OCI-LY7 (cell line): Measurements from ENCODE around the gene SNRNP48. TPM values are rescaled to one million over a fixed set of nuclear protein-coding genes. Genes with fewer than 3 reads are reported as not detected.

Source experiments
- BruUV-seq: library from RNA; stranded (reverse); fragments of 400-500 nt; replicated peaks from 2 replicates; lab custom pipeline; 2021; lab: Mats Ljungman, UMichigan
- CTCF ChIA-PET: fragments of 300-600 bp; sonication (Branson Sonifier 250); formaldehyde crosslinking; loops from one replicate; lab custom pipeline; 2022; ENCODE audit warnings: antibody characterized with exemption; ENCODE audit not compliant: unreplicated experiment; lab: Charles Lee
- POLR2A ChIA-PET: fragments of 300-600 bp; sonication (Branson Sonifier 250); formaldehyde crosslinking; loops from one replicate; lab custom pipeline; 2022; ENCODE audit warnings: antibody characterized with exemption; lab: Charles Lee
- DNase-seq: peaks from one replicate; pipeline ENCODE4 v3.0.0-alpha.2; 2015; ENCODE audit warnings: low spot score
- H2AFZ ChIP-seq: fragments of 200-600 bp; sonication (generic), shearing (Covaris generic); 2 replicates; pipeline ENCODE4 v1.6.1; 2014; ENCODE audit warnings: mild to moderate bottlenecking, antibody characterized with exemption, low read length, moderate library complexity
- H3K27ac ChIP-seq: fragments of 200-600 bp; sonication (generic); 2 replicates; pipeline ENCODE4 v1.5.1; 2014; ENCODE audit warnings: mixed run types, low read depth, mild to moderate bottlenecking, moderate library complexity, low read length, inconsistent platforms; ENCODE audit not compliant: poor library complexity, severe bottlenecking
- H3K36me3 ChIP-seq: fragments of 200-600 bp; sonication (generic); 2 replicates; pipeline ENCODE4 v1.6.1; 2014; ENCODE audit warnings: mild to moderate bottlenecking, antibody characterized with exemption, low read length, moderate library complexity, mixed read lengths; ENCODE audit not compliant: insufficient read depth
- H3K4me1 ChIP-seq: fragments of 200-600 bp; sonication (generic); 2 replicates; pipeline ENCODE4 v1.5.1; 2014; ENCODE audit warnings: mild to moderate bottlenecking, low read length; ENCODE audit not compliant: insufficient read depth, poor library complexity, severe bottlenecking
- H3K4me2 ChIP-seq: fragments of 200-600 bp; sonication (generic); 2 replicates; pipeline ENCODE4 v1.6.1; 2014; ENCODE audit warnings: mild to moderate bottlenecking, low read length
- H3K4me3 ChIP-seq: fragments of 200-600 bp; sonication (generic); 2 replicates; pipeline ENCODE4 v1.5.1; 2014; ENCODE audit warnings: mild to moderate bottlenecking, low read depth, low read length; ENCODE audit not compliant: poor library complexity, severe bottlenecking
- H3K79me2 ChIP-seq: fragments of 200-600 bp; sonication (generic); 2 replicates; pipeline ENCODE4 v1.6.1; 2016; ENCODE audit warnings: low read depth, mild to moderate bottlenecking, low read length, moderate library complexity, mixed read lengths; ENCODE audit not compliant: insufficient read depth
- H3K9me2 ChIP-seq: fragments of 200-600 bp; sonication (generic); 2 replicates; pipeline ENCODE4 v1.6.1; 2016; ENCODE audit warnings: mild to moderate bottlenecking, low read length, mixed read lengths; ENCODE audit not compliant: insufficient read depth
- H3K9me3 ChIP-seq: fragments of 200-600 bp; sonication (generic); 2 replicates; pipeline ENCODE4 v1.6.1; 2014; ENCODE audit warnings: mild to moderate bottlenecking, mixed run types, low read length, mixed read lengths
- H4K20me1 ChIP-seq: fragments of 200-600 bp; sonication (generic); 2 replicates; pipeline ENCODE4 v1.6.1; 2014; ENCODE audit warnings: mild to moderate bottlenecking, antibody characterized with exemption, low read length, moderate library complexity, mixed read lengths; ENCODE audit not compliant: insufficient read depth
- EZH2phosphoT487 ChIP-seq: fragments of 200-600 bp; sonication (generic); IDR thresholded peaks from 2 replicates; pipeline ENCODE4 v1.6.1; 2018; ENCODE audit warnings: low read depth, borderline replicate concordance, mild to moderate bottlenecking, mixed run types, antibody characterized with exemption, low read length, moderate library complexity, mixed read lengths
- intact Hi-C: fragments of 100-400 bp; cut with micrococcal nuclease; formaldehyde crosslinking; loops from one replicate; pipeline ENCODE4 v1.10.0; 2022; ENCODE audit not compliant: unreplicated experiment
- total RNA-seq, 2 experiments: library from RNA; depleted of rRNA in 1 of 2; stranded (reverse); fragments of >200 nt in 1 of 2; shearing (Covaris generic) in 1 of 2; gene quantifications; 2 replicates each; pipeline ENCODE4 v1.2.3, GENCODE V29; 2014 to 2022
- TF ChIP-seq, protein P1 (sequence below): fragments of 200-600 bp; sonication (generic); conservative IDR thresholded peaks from 2 replicates; pipeline ENCODE4 v1.5.1; 2014; ENCODE audit warnings: mild to moderate bottlenecking, antibody characterized with exemption, low read length, moderate library complexity, mixed read lengths

The SNRNP48 gene
- total RNA-seq, 2 experiments from 2014 or later = 24.1 to 30.2 TPM

DNA sequence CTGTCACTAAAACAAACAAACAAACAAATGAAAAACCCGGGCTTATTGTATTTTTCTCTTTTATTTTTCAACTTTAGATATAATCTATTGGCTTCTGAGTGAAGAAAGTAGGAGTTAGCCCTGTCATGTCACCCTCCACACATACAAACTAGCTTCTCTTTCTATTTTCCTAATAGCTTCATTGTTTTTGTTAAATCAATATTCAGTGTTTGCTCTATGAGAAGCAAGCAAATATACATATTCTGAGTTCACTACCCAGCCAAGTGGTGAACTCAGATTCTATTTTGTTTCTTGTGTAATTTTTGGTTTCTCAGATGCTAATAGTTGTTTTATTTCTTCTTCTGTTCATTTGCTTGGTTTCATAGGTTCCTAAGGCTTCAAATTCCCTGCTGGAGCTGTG is 66.4 kb downstream of the SNRNP48 start:
- Histone ChIP-seq H3K4me3 (no peak overlapping the region), H3K36me3 (no peaks in the 10 kb centered on the region), H2AFZ (no peak overlapping the region), H3K4me2 (no peak overlapping the region), H3K27ac (no peak overlapping the region), H3K4me1 (no peaks in the 10 kb centered on the region), H3K79me2 (no peaks in the 10 kb centered on the region), H3K9me2 (no peaks in the 10 kb centered on the region), H4K20me1 (no peaks in the 10 kb centered on the region), H3K9me3 (no peaks in the 10 kb centered on the region)
- DNase-seq = no peak
- TF ChIP-seq EZH2phosphoT487 = no peak
- TF ChIP-seq, protein P1, sequence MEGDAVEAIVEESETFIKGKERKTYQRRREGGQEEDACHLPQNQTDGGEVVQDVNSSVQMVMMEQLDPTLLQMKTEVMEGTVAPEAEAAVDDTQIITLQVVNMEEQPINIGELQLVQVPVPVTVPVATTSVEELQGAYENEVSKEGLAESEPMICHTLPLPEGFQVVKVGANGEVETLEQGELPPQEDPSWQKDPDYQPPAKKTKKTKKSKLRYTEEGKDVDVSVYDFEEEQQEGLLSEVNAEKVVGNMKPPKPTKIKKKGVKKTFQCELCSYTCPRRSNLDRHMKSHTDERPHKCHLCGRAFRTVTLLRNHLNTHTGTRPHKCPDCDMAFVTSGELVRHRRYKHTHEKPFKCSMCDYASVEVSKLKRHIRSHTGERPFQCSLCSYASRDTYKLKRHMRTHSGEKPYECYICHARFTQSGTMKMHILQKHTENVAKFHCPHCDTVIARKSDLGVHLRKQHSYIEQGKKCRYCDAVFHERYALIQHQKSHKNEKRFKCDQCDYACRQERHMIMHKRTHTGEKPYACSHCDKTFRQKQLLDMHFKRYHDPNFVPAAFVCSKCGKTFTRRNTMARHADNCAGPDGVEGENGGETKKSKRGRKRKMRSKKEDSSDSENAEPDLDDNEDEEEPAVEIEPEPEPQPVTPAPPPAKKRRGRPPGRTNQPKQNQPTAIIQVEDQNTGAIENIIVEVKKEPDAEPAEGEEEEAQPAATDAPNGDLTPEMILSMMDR = no peak
- intact Hi-C loops = no loop called here
- BruUV-seq = no TSS peak
- POLR2A ChIA-PET = interaction anchor here (0.6 kb wide), 1 partner anchor 454 kb away, joined by 3 read pairs; no protein-coding TSS in a partner anchor
- CTCF ChIA-PET = no interaction called here

DNA sequence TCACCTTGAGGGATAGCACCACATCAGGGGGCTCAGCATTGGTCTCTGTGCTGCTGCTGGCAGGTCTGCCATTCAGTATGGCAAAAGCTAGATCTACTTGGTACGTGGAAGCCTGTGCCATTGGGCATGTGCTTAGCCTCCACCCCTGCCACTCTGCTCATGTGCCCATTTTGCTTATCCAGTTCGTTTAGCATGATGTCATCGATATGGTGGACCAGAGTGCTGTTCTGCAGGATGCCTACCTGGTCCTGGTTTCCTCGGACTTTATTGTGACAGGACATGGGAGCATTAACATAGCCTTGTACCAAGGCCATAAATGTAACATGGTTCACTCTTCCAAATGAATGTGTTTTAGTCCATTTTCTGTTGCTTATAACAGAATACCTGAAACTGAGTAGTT is 68.5 kb downstream of the SNRNP48 start:
- Histone ChIP-seq H2AFZ (no peak overlapping the region), H3K4me2 (no peak overlapping the region), H3K4me1 (no peaks in the 10 kb centered on the region), H3K9me2 (no peaks in the 10 kb centered on the region), H3K36me3 (no peaks in the 10 kb centered on the region), H4K20me1 (no peaks in the 10 kb centered on the region), H3K79me2 (no peaks in the 10 kb centered on the region), H3K4me3 (no peak overlapping the region), H3K27ac (no peak overlapping the region), H3K9me3 (no peaks in the 10 kb centered on the region)
- TF ChIP-seq, protein P1 = no peak
- no peak for TF ChIP-seq EZH2phosphoT487
- intact Hi-C loops = no loop called here
- CTCF ChIA-PET = no interaction called here
- no peak for DNase-seq
- POLR2A ChIA-PET = no interaction called here
- BruUV-seq = no TSS peak

DNA sequence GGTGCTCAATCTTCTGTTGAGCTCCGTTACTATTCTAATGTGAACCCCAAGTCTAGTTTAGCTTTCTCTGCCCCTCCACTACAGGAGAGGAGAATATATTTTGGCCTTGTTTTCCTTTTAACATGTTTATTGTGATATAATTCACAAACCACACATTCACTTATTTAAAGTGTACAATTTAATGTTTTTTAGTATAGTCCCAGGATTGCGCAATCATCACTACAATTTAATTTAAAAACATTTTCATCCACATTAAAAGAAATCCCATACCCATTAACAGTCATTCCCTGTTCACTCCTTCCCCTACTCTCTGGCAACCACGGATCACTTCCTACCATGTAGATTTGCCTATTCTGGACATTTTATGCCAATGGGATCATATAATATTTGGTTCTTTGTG is 71.4 kb downstream of the SNRNP48 start:
- ChIA-PET POLR2A (no interaction called here), CTCF (no interaction called here)
- H3K27ac ChIP-seq = no peak overlapping the region
- BruUV-seq = no TSS peak
- TF ChIP-seq, protein P1 = no peak
- no peak for TF ChIP-seq EZH2phosphoT487
- no peaks in the 10 kb centered on the region for H3K36me3 ChIP-seq
- no peaks in the 10 kb centered on the region for H3K9me2 ChIP-seq
- no peaks in the 10 kb centered on the region for H3K4me1 ChIP-seq
- intact Hi-C loops = no loop called here
- no peaks in the 10 kb centered on the region for H3K79me2 ChIP-seq
- H2AFZ ChIP-seq = no peak overlapping the region
- H3K4me3 ChIP-seq = no peak overlapping the region
- no peaks in the 10 kb centered on the region for H4K20me1 ChIP-seq
- no peaks in the 10 kb centered on the region for H3K9me3 ChIP-seq
- no peak overlapping the region for H3K4me2 ChIP-seq
- no peak for DNase-seq

Other genes with a start within 250 kb of the SNRNP48 start
- gene CAGE1, start 200.5 kb upstream of the SNRNP48 start, total RNA-seq (2014; rRNA removed; shearing (Covaris generic)) = 0.44 and 1.1 TPM in 2 replicates
- gene CAGE1, start 200.5 kb upstream of the SNRNP48 start, total RNA-seq (2022) = 0.27 and 0.55 TPM in 2 replicates
- gene RIOK1, start 200.4 kb upstream of the SNRNP48 start, total RNA-seq (2014; rRNA removed; shearing (Covaris generic)) = 55.0 and 85.0 TPM in 2 replicates
- 35.2 and 43.6 TPM in 2 replicates for gene RIOK1, start 200.4 kb upstream of the SNRNP48 start, total RNA-seq (2022)
- not detected in 2 replicates for gene DSP, start 48.5 kb upstream of the SNRNP48 start, total RNA-seq (2014; rRNA removed; shearing (Covaris generic))
- gene DSP, start 48.5 kb upstream of the SNRNP48 start, total RNA-seq (2022) = 0.06 TPM in 2 replicates
- 0.10 and 0.38 TPM in 2 replicates for gene BMP6, start 135.9 kb downstream of the SNRNP48 start, total RNA-seq (2014; rRNA removed; shearing (Covaris generic))
- 0.94 and 1.1 TPM in 2 replicates for gene BMP6, start 135.9 kb downstream of the SNRNP48 start, total RNA-seq (2022)